Astrocyte of the hippocampus (primary cell): ENCODE measurements around the gene RDM1.
"Not testable (repeated sequence)": the region's sequence is repeated elsewhere in the genome, so short reads cannot be mapped to it uniquely, and the experiment has no call there.

Source experiments
- DNase-seq: peaks from one replicate; pipeline ENCODE4 v3.0.0; 2011; ENCODE audit warnings: low read depth, low spot score

RDM1 gene

GRCh38 chr17:35898283-35899070 lies 32.1 kb downstream of the RDM1 start:
- peak; percentile 52 for DNase-seq

- not testable (repeated sequence) for DNase-seq
Observed at GRCh38 chr17:35897772-35898171, 32.8 kb downstream of the RDM1 start.

- no peak for DNase-seq
Observed at GRCh38 chr17:35895636-35896587, 34.7 kb downstream of the RDM1 start.

GRCh38 chr17:35894206-35894605 lies 36.4 kb downstream of the RDM1 start:
- DNase-seq = no peak

GRCh38 chr17:35893751-35894150 lies 36.8 kb downstream of the RDM1 start:
- DNase-seq = no peak

- peak; percentile 39 for DNase-seq
Observed at GRCh38 chr17:35892091-35893035, 38.2 kb downstream of the RDM1 start.

GRCh38 chr17:35891269-35891668 lies 39.3 kb downstream of the RDM1 start:
- DNase-seq = no peak

GRCh38 chr17:35890774-35891155 lies 39.8 kb downstream of the RDM1 start:
- DNase-seq = no peak

GRCh38 chr17:35889818-35890773 lies 40.5 kb downstream of the RDM1 start:
- peak; percentile 88 for DNase-seq

GRCh38 chr17:35889241-35889640 lies 41.3 kb downstream of the RDM1 start:
- DNase-seq = no peak

GRCh38 chr17:35879773-35880654 lies 50.6 kb downstream of the RDM1 start, which contains the start of gene CCL5:
Gene CCL5, minus strand, starts transcription at chr17:35880360.
- no peak for DNase-seq

- DNase-seq = no peak
Observed at GRCh38 chr17:35878361-35878760, 52.2 kb downstream of the RDM1 start.

- no peak for DNase-seq
Observed at GRCh38 chr17:35877345-35878029, 53.1 kb downstream of the RDM1 start.

GRCh38 chr17:35876534-35876933 lies 54.0 kb downstream of the RDM1 start:
- no peak for DNase-seq

- no peak for DNase-seq
Observed at GRCh38 chr17:35875800-35876139, 54.8 kb downstream of the RDM1 start.

GRCh38 chr17:35875072-35875799 lies 55.3 kb downstream of the RDM1 start:
- no peak for DNase-seq

- no peak for DNase-seq
Observed at GRCh38 chr17:35872196-35872980, 58.2 kb downstream of the RDM1 start.
